ENCODE measurements around the gene BCO2. TPM values are rescaled to one million over a fixed set of nuclear protein-coding genes. Genes with fewer than 3 reads are reported as not detected.

Gene BCO2
- total RNA-seq, 4 donors from 2014 or later: 9.9 to 56.2 (median 25.4) TPM

- Histone ChIP-seq H3K4me3 (no peak overlapping the region), H3K4me1 (peaks cover 0 to 5% (median 2%) of the 10 kb centered on the region in 4 donors), H3K27me3 (no peaks in the 10 kb centered on the region), H3K27ac (peak overlapping the region in 1 of 4 donors; percentile 5), H3K9me3 (no peaks in the 10 kb centered on the region), H3K36me3 (peaks cover 0 to 20% (median 0%) of the 10 kb centered on the region in 3 donors)
- no peak for DNase-seq
- TF ChIP-seq CTCF (IDR thresholded peaks at IDR 0.05) (no peak), POLR2A (IDR thresholded peaks at IDR 0.05) (no peak)
Measured at GRCh38 chr11:112229159-112229558, 53.8 kb downstream of the BCO2 start.

- TF ChIP-seq CTCF (IDR thresholded peaks at IDR 0.05): no peak
- TF ChIP-seq POLR2A (IDR thresholded peaks at IDR 0.05): no peak
- H3K27ac ChIP-seq: peak overlapping the region in 2 of 4 donors; percentile 15 to 40
Measured at GRCh38 chr11:112229746-112230433, 54.6 kb downstream of the BCO2 start.

GRCh38 chr11:112231952-112232351 lies 56.6 kb downstream of the BCO2 start:
- Histone ChIP-seq H3K4me1 (peaks cover 0 to 5% (median 2%) of the 10 kb centered on the region in 4 donors), H3K27ac (no peak overlapping the region), H3K36me3 (peaks cover 0 to 40% (median 0%) of the 10 kb centered on the region in 3 donors), H3K27me3 (no peaks in the 10 kb centered on the region), H3K9me3 (no peaks in the 10 kb centered on the region), H3K4me3 (no peak overlapping the region)
- no peak for DNase-seq
- no peak for TF ChIP-seq POLR2A (IDR thresholded peaks at IDR 0.05)
- no peak for TF ChIP-seq CTCF (IDR thresholded peaks at IDR 0.05)

More at GRCh38 chr11:112229746-112230433, 54.6 kb downstream of the BCO2 start:
- Histone ChIP-seq H3K27me3 (no peaks in the 10 kb centered on the region), H3K36me3 (peaks cover 0 to 20% (median 0%) of the 10 kb centered on the region in 3 donors), H3K9me3 (no peaks in the 10 kb centered on the region), H3K4me3 (no peak overlapping the region), H3K4me1 (peaks cover 0 to 5% (median 2%) of the 10 kb centered on the region in 4 donors)
- no peak for DNase-seq

- H3K9me3 ChIP-seq: no peaks in the 10 kb centered on the region
- H3K27ac ChIP-seq: no peak overlapping the region
- peaks cover 0 to 40% (median 0%) of the 10 kb centered on the region in 3 donors for H3K36me3 ChIP-seq
- H3K4me1 ChIP-seq: no peaks in the 10 kb centered on the region
- TF ChIP-seq CTCF (IDR thresholded peaks at IDR 0.05) (no peak), POLR2A (IDR thresholded peaks at IDR 0.05) (no peak)
- H3K27me3 ChIP-seq: no peaks in the 10 kb centered on the region
- DNase-seq: no peak
- H3K4me3 ChIP-seq: no peak overlapping the region
Measured at GRCh38 chr11:112235750-112236390, 60.6 kb downstream of the BCO2 start.

GRCh38 chr11:112237451-112237850 lies 62.1 kb downstream of the BCO2 start:
- H3K4me1 ChIP-seq: no peaks in the 10 kb centered on the region
- no peak for TF ChIP-seq CTCF (IDR thresholded peaks at IDR 0.05)
- TF ChIP-seq POLR2A (IDR thresholded peaks at IDR 0.05): no peak
- no peak overlapping the region for H3K27ac ChIP-seq
- H3K27me3 ChIP-seq: no peaks in the 10 kb centered on the region
- peaks cover 0 to 40% (median 0%) of the 10 kb centered on the region in 3 donors for H3K36me3 ChIP-seq
- H3K9me3 ChIP-seq: no peaks in the 10 kb centered on the region
- no peak for DNase-seq
- H3K4me3 ChIP-seq: no peak overlapping the region

Data from Peyer's patch (tissue), 4 donors.